CD4-positive, alpha-beta T cell treated with Interleukin-6 for 4 hours (primary cell): ENCODE measurements around the gene DLX6.

ENCODE experiments used
- DNase-seq: peaks from one replicate; pipeline ENCODE4 v3.0.0-alpha.2; 2020; ENCODE audit warnings: mixed read lengths

DLX6 gene

DNA sequence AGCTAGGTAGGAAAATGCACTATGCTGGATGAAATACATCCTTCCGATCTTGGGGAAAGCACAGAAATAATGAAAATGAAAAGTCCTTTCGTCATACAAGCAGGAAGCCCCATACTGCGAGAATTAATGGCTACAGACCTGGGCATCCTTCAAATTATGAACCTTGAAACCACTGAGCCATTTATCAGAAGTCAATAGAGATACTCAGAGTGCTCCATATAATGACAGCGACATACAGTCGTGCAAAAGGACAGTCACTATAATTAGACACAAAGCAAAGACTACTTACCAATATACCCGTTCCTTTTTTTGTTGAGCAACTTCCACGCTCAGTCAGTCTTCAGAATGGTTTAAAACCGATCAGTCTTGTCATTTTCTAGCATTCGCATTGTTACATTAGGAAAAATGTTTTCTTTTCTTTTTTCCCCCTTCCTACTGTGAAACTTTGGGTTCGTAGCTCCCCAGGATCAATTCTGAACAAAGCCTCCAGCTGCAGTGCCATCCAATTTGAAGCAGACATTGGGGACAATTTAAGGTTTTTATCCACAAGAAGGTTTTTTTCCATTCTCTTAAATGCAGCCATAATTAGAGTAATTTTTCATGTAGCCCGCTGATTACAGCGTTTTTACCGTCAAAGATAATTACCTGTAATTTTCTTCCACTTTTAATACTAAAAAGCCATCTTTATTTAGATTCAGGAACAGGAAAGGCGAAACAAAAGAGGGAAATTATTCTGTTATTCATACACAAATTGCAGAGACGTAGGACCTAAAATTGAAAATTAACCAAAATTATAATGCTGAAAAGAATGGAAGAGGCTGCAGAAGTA lies 6.4 kb downstream of the DLX6 start:
- no peak for DNase-seq

DNA sequence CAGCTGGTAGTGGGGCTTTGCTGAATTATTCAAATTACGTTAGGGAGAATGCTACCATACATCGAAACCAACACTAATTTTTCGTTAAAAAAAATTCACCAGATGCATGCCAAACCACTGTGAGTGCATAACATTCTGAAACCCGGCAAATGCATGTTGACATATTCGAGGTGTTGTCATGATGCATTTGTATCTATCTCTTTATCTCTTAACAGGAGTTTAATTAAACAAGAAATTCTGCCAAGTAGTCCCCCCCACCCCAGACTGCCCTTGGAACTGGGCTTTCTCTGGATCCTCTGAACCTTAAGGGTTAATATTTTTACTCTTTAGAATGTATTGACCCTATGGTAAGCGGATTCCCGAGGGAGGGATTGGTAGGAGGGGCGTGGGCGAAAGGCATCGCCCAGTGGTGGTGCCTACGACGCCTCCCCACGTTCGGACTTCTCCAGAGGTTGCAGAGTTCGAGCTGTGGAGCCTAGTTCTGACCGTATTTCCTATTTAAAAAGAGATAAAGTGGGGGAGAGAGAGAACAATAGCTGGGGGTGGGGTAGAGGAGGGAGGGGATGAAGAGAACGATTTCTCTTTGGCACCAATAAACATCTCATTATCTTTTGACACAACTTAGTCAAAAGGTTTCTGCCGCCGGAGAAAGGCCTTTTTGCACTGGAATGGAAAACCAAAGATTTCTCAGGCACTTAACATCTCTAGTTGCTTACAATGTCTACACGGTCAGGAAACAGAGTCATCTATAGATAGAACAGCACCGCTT lies 7.2 kb downstream of the DLX6 start:
- DNase-seq: no peak

DNA sequence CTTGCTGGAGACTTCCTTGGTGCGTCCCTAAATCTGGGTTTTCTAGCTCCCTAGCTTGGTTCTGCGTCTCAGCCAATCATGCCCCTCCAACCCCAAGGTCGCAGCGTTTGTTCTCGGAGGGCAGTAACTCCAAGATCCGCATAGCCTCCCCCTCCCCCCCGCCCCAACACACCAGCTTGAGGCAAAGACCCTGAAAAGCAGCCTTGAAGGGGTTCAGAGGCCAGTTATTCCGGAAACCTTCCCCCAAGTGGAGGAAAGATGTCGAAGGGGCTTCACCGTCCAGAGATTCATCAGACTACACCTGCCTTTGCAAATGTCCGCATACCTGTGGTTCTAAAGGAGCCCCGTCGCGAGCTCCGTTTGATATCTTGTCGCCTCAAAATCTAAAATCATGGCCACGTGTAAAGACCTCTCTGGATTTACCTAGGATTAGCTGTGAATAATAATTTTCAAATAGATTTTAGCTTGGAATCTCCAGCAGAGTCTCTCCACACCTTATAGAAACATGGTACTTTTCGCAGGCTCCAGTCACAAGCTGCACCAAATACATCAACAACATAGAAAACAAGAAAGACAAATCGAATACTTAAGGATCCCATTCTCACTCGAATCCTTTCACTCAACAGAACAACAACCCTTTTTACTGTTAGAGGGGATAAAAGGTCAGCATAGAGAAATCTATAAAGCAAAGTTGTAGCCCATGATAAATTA lies 7.9 kb downstream of the DLX6 start:
- DNase-seq: no peak

DNA sequence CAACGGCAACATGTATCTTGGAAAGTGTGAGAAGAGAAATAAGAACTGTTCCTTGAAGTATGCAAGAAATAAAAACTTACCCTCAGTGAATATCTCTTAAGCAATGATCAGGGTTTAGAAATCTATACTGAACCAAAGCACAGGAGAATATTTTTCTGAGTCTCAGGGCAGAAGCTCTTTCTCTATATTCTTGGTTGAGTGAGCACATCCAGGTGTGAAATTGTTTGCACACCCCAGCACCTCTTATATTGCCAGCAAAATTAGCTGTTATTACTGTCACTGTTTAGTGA lies 8.4 kb downstream of the DLX6 start:
- no peak for DNase-seq

DNA sequence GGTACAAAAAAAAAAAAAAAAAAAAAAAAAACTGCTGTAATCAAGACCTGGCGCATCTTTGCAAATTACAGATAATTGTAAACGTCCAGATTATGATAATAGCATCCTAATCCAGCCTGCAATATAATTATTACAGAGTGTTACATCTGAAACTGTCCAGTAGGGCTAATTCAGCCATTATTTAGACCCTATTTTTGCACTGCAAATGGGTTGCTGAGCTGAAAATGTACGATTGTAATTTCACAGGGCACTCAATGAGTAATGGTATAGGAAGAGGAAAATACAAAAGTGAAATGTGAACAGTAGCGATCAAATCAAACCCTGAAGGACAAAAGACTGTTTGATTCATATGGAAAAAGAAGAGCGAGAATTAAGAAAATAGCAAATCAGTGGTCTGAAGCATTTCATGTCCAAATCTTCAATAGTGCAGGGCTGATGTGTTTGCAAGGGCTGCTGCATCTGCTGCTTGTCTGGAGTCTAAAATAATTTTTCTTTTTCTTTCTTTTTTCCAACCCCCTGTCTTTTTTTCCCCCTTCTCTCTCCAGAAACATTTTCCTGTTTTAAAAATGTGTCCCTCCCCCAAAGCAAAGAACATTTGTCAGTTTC lies 8.9 kb downstream of the DLX6 start:
- DNase-seq: no peak

DNA sequence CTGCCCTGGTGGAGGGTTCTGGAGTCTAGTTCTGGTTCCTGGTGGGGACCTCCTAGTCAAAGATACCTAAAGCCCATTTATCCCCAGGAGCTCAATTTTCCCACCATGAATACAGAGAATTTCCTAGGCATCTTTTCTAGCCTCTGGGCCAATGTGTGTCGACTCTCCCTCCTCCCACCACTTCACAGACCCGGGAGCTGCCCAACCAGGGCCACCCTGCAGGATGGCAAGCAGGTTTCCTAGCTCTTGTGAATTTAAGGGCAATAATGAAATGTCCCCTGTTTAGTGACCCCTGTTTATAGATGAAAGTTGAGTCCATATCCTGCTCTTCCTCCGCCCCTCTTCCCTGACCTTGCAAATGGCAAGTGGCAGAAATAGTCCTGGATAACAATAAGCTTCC lies 9.9 kb downstream of the DLX6 start:
- DNase-seq: no peak

DNA sequence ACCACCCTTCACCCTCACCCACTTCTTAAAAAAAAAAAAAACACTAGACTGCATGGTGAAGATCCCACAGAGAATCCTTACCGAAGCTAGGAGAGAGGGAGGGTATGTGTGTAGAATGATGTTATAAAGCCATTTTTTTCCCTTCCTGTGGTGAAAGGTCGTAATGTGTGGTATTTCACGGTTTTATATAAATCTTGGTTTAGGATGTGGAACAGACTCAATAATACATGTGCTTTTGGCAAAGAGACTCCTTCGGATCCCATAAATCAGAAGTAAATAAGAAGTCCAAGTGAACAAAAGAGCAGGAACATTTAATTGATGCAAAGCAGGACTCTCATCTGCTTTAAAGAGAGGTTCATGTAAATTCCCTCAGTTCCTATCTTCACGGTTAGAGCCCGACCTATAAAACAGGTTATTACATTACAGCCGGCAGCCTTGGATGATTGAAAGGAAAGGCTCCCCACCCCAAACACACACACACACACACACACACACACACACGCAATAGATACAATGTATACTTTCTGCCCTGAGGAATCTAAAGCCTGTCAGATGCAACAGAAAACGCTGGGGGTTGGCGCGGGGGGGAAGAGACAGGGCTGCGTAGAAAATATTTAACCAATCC lies 10.5 kb downstream of the DLX6 start:
- DNase-seq: no peak

DNA sequence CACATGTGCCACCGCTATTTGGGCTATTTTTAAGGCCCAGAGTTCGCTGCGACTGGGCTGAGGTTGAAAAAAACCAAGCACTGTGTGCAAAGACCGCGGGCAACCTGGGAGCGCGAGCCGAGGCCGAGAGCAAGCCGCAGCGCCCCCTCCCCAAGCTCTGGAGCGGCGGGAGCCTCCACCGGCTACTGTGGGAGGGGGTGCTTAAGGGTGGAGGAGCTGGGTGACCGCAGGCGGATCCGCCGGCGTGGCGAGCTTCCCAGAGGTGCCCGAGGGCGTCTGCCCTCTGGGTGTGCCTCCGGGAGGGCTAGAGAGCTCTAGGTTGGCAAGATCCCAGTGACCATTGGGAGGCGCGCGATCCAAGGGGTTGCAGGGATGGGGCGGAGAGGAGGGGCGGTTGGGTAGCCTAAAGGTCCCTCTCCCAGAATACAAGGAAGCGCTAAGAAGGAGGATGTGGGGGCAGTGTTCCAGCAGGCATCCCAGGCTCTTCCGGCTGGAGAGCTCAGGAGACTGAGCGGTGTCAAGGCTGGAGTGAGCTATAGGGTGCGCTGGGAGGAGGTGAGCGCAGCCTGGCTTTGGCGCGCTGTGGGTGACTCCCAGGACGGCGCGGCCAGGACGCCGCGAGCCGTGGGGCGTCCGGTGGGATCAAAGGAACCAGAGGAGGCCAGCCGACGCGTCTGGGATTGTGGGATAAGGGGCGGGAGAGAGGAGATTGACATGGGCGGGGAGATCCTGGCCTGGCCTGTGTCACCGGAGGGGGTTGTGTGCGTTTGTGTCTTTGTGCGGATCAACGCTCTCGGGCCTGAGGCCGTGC lies 11.2 kb downstream of the DLX6 start:
- DNase-seq: no peak

DNA sequence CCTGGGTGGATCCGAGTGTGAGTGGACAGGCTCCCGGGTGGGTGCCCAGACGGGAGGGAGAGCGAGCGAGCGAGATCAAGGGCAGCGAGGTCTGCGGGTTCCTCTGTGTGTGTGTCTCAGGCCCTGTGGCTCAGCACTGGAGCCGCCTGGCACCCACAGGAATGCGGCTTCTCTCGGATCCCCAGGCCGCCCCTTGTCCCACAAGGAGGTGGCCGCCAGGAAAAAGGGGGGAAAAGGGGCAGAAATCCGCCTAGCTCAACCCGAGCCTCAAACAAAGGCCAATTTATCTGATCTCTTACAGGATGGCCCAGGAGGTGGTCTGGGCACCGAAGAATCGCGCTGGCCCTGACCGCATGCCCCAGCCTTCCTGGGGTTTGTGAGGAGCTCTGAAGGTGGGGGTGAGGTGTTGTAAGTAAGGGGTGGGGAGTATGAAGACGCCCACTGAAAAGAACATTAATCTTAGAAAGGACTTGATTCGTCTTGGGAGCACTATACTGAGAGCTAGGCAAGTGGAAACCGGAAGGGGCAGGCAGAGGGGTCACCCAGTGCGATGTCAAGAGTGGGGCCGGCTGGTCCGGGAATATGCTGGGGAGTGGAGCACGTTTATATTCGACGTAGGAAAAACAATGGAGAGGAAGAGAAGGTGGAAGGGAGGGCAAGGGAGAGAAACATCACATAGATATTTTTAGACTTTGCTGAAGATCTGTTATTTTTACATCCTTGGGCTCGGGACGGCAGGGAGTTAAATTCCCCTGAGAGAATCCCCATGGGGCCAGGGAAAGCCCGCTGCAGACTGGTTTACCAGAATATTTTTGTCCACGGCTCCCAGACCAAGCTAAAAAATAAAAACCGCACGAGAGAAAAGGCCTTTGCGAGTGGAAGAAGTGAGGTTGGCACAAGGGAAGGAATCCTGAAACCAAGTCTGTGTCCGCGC lies 12.1 kb downstream of the DLX6 start:
- DNase-seq: no peak

DNA sequence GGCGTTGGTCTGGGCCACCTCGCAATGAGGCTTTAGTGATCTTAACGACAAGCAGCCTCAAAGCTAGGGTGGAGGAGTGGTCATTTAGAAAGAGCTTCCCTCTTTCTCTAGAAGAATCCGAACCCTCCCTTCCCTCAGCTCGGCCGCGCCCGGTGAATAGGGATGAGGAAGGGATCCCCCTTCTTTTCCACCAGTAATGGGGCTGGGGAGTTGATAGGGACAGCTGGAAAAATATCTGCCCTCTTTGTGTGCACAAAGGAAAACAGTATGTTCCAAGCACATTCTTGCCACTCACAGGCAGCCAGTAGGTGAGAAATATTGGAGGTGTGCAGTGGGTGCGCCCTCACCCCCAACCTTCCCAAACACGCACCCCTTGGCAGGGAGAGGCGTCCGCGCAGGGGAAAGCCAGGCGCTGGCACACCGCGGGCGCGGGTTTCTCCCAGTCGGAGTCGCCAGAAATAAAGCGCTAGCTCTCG lies 12.8 kb downstream of the DLX6 start:
- no peak for DNase-seq

DNA sequence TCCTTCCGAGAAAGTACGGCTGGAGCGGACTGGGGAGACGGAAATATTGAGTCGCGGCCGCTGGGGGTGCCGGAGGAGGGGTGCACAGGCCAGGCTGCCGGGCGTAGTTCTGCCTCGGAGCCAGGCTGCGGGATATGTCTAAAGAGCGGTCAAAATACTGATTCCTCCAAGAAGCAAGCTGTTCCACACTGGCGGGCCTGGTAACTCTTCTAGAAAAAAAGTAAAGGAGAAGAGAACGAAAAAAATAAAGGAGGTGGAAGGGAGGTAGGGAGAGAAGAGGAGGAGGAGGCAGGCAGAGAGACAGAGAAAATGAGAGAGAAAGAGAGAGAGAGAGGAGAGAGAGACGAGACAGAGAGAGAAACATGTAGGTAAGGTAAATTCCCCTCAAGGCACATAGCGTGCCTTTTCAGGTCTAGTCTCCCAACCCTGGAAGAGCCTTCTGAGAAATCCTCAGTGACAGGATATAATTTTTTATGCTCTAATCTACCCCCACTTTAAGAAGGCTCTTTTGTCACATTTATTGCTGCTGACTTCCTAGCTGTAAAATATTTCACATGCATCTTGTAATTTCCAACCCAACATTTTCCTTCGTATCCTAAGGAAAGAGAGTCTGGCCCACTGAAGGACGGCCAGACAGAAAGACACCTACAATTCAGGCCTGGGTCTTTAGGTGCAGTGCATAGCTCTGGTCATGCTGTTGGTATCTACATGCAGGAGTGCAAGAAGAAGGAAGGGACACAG lies 13.6 kb downstream of the DLX6 start:
- DNase-seq: no peak

DNA sequence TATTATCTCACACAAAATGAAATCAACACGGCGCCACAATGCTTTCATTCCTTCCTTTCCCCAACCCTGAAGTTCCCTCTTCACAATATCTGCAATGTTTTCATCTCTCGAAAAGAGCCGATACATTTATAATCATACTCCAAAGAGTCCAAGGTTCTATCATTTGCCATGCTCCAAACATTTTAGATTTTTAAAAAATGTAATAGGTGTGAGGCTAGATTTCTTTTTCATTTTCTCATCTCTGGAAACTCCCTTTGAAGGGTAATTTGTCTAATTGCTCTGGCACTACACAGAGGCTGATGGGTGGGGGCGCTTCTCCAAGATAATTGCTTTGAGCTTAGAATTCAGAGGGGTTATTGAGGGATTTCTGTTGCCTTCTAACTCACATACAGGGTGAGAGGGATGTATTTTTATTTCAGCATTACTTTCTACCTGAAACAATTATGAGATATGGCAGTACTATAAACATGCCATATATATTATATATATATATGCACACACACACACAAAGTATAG lies 14.4 kb downstream of the DLX6 start:
- DNase-seq: no peak

DNA sequence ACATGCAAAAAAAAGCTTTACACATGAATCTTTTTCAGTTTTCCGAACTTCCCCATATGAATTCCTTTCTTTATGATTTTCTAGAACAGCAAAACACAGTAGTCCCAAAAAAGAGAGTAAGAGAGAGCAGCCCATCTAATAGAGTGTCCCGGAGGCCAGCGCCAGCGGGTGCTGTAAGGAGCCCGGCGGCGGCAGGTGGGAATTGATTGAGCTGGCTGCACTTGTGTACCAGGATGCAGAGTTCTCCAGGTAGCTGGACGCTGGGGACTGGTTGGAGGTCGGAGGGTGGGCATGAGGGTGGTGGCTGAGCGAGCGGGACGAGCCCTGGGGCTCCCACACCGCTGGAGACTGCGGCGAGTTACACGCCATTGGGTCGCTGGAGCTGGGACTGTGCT lies 15.2 kb downstream of the DLX6 start:
- DNase-seq: no peak

DNA sequence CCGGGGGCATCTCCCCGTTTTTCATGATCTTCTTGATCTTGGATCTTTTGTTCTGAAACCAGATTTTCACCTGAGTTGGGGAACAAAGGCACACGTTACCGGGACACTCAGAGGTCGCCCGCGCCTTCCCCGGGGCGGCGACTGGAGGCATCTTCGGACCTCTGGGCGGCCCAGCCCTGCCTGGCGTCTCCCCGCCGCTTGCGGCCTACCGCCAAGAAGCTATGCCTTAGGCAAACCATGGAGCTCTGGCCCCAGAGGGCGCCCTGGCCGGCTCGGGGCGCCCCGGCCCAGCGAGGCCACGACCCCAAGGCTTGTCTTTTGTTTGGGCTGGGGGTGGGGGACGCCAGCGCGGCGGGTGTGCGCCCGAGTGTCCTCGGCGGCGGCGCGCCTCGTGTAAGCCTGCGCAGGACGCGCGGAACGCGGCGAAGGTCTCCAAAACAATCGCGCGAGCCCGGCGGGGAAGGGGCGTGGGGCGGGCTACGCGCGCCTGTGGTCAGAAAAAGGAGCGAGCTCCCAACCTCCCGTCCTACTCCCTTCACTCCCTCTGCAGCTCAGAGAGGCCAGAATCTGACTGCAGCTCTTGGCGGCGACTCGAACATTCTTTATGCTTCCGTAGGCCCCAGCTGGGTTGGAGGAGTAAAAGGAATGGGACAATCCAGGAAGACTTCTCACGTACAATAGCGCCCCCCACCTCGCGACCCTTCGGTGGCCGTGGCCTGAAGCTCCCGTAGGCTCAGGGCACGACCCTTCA lies 15.8 kb downstream of the DLX6 start:
- DNase-seq: no peak

DNA sequence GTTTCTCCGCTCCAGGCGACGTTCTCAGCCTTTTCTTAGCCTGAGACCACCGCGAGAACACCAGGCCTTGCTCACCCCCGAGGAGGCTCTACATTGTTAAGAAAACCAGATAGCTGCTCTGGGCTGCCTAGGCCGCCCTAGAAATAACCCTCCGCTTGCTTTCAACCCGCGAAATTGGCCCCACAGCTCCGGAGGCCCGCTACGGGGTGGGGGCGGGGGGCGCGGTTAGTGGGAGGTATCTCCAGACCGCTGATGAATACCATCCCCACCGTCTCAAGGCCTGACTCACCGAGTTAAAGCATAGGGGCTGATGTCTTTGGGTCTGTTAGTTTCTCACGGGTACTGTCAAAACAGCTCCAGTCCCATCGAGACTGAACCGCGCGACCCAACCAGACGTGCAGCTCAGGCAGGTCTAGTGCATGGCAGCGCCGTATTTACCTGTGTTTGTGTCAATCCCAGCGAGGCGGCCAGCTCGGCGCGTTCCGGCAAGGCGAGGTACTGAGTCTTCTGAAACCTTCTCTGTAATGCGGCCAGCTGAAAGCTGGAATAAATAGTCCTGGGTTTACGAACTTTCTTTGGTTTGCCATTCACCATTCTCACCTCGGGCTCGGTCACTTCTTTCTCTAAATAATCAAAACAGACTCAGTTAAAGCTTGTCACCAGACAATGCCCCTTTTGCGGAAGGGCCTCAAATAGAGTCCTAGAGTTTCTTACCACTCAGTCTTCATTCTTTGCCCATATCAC lies 16.6 kb downstream of the DLX6 start:
- no peak for DNase-seq

DNA sequence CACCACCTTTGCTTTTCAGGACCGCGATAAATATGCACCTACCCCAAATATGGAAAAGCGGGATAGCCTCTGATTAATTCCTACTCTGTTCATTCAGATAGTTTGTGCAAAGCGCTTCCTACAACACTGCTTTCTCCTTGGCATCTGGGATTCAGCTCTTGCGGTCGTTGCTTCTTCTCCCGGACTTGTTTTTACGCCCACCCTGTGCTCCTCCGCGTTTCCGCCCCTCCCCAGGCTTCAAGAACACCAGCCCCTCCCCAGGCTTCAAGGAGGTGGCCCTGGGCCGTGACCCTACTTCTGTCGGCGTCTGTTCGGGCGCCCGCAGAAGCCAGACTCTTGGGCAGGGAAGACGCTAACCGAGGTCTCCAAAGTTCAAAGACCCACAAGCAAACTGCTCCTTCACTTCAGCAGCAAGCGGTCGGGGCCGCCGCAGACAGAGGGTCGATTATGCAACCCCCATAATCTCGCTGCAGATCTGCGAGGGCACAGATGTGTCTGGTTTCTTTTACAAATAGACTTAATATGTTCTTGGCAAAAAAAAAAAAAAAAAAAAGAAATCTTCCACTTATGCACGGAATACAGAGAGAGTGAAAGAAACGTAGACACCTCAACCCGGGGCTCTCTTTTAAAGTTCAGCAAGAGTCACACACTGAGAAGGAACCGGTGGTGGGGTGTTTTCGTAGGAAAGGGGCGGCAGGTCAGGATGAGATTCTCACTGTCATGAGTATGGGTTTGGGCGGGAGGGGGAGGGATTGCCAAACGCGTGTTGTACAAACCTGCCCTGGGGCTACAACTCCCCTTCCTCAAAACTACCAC lies 17.3 kb downstream of the DLX6 start:
- no peak for DNase-seq
